AG10803 (cell line): ENCODE measurements around the gene EPB41L2.

Experiments used
- DNase-seq: peaks from one replicate; pipeline ENCODE4 v3.0.0; 2010; ENCODE audit warnings: low read depth
- H3K4me3 ChIP-seq: 2 replicates; pipeline ENCODE4 v1.5.1; 2011; ENCODE audit warnings: mild to moderate bottlenecking, low read length, control low read depth
- CTCF ChIP-seq: conservative IDR thresholded peaks from 2 replicates; pipeline ENCODE4 v1.5.1; 2011; ENCODE audit warnings: mild to moderate bottlenecking, low read length, control low read depth, inconsistent platforms

Gene EPB41L2

GRCh38 chr6:130837067-130837466 is 226.0 kb downstream of the EPB41L2 start:
- DNase-seq: no peak
- TF ChIP-seq CTCF: no peak
- no peak overlapping the region for H3K4me3 ChIP-seq

GRCh38 chr6:130836055-130836640 is 226.9 kb downstream of the EPB41L2 start:
- no peak for DNase-seq
- H3K4me3 ChIP-seq: no peak overlapping the region
- TF ChIP-seq CTCF: no peak

GRCh38 chr6:130834482-130835251 is 228.4 kb downstream of the EPB41L2 start:
- DNase-seq: no peak
- TF ChIP-seq CTCF: no peak
- H3K4me3 ChIP-seq: no peak overlapping the region

GRCh38 chr6:130833569-130833968 is 229.5 kb downstream of the EPB41L2 start:
- DNase-seq: no peak
- no peak overlapping the region for H3K4me3 ChIP-seq

GRCh38 chr6:130831607-130832006 is 231.4 kb downstream of the EPB41L2 start:
- TF ChIP-seq CTCF: no peak
- no peak for DNase-seq
- no peak overlapping the region for H3K4me3 ChIP-seq

More at GRCh38 chr6:130833569-130833968, 229.5 kb downstream of the EPB41L2 start:
- no peak for TF ChIP-seq CTCF

GRCh38 chr6:130829333-130829910 is 233.6 kb downstream of the EPB41L2 start:
- H3K4me3 ChIP-seq: no peak overlapping the region
- DNase-seq: no peak
- TF ChIP-seq CTCF: no peak
